Stimulated activated CD8-positive, alpha-beta memory T cell treated with anti-CD3 and anti-CD28 coated beads, Interleukin-15, amount 100 ng/mL, for 1 hour (primary cell): ENCODE measurements around the gene OXCT1.

Experiments
- DNase-seq: peaks from one replicate; pipeline ENCODE4 v3.0.0-alpha.2; 2020; ENCODE audit warnings: low read depth

The OXCT1 gene

GRCh38 chr5:41869724-41870626, at the start of gene OXCT1:
TSS of gene OXCT1 (minus strand) at chr5:41870425. CDS start at chr5:41870358, 67 bp downstream.
- DNase-seq, result peak; percentile 79

- DNase-seq, result no peak
Observed at GRCh38 chr5:41918105-41918504, 47.9 kb upstream of the OXCT1 start.

GRCh38 chr5:41908374-41909079, 38.3 kb upstream of the OXCT1 start:
- no peak for DNase-seq

GRCh38 chr5:41906151-41906550, 35.9 kb upstream of the OXCT1 start:
- no peak for DNase-seq

- peak; percentile 94 for DNase-seq
Observed at GRCh38 chr5:41903892-41904799, 33.9 kb upstream of the OXCT1 start, which contains the start of gene RIMOC1. TSS of gene RIMOC1 (plus strand) at chr5:41904344. CDS start at chr5:41904368, 24 bp downstream.

- DNase-seq, result no peak
Observed at GRCh38 chr5:41903382-41903891, 33.2 kb upstream of the OXCT1 start.

- DNase-seq, result no peak
Observed at GRCh38 chr5:41896230-41896629, 26.0 kb upstream of the OXCT1 start.

GRCh38 chr5:41893074-41893851, 23.0 kb upstream of the OXCT1 start:
- no peak for DNase-seq

- no peak for DNase-seq
Observed at GRCh38 chr5:41892031-41892430, 21.8 kb upstream of the OXCT1 start.

GRCh38 chr5:41891066-41891707, 21.0 kb upstream of the OXCT1 start:
- DNase-seq, result no peak

- no peak for DNase-seq
Observed at GRCh38 chr5:41885286-41885685, 15.1 kb upstream of the OXCT1 start.

- DNase-seq, result no peak
Observed at GRCh38 chr5:41883936-41884335, 13.7 kb upstream of the OXCT1 start.

GRCh38 chr5:41883243-41883642, 13.0 kb upstream of the OXCT1 start:
- DNase-seq, result no peak

- DNase-seq, result no peak
Observed at GRCh38 chr5:41882765-41883164, 12.5 kb upstream of the OXCT1 start.

- DNase-seq, result no peak
Observed at GRCh38 chr5:41878643-41879478, 8.6 kb upstream of the OXCT1 start.

GRCh38 chr5:41878173-41878572, 7.9 kb upstream of the OXCT1 start:
- no peak for DNase-seq

- no peak for DNase-seq
Observed at GRCh38 chr5:41877408-41877807, 7.2 kb upstream of the OXCT1 start.

GRCh38 chr5:41876678-41877077, 6.5 kb upstream of the OXCT1 start:
- DNase-seq, result no peak

- no peak for DNase-seq
Observed at GRCh38 chr5:41875121-41875520, 4.9 kb upstream of the OXCT1 start.
